GM12878 (cell line): ENCODE results near the gene BRSK2.

Source experiments
- FOXK2 ChIP-seq: fragments of 450-650 bp; IDR thresholded peaks from 2 replicates; pipeline ENCODE4 v1.6.1; 2017; ENCODE audit warnings: mild to moderate bottlenecking, moderate library complexity
- MLLT1 ChIP-seq: fragments of 450-650 bp; IDR thresholded peaks from 2 replicates; pipeline ENCODE4 v1.6.1; 2016; ENCODE audit warnings: mild to moderate bottlenecking
- POLR2A ChIP-seq: IDR thresholded peaks from 2 replicates; pipeline ENCODE4 v1.6.1; 2011; ENCODE audit warnings: low read depth, mild to moderate bottlenecking, low read length
- RFX5 ChIP-seq: IDR thresholded peaks from 2 replicates; pipeline ENCODE4 v1.6.1; 2011; ENCODE audit warnings: low read depth, low read length, improper control_type of control experiment

- TF ChIP-seq RFX5, result no peak
- no peak for TF ChIP-seq FOXK2
- TF ChIP-seq MLLT1, result no peak
- no peak for TF ChIP-seq POLR2A
These were observed 45.6 kb upstream of the BRSK2 start for GRCh38 chr11:1344056-1344635.
